OCI-LY1 (cell line): ENCODE measurements around the gene GRIN2A.

Source experiments
- H2AFZ ChIP-seq: fragments of 200-600 bp; sonication (generic), shearing (Covaris generic); 2 replicates; pipeline ENCODE4 v1.6.0; 2014; ENCODE audit warnings: antibody characterized with exemption, mild to moderate bottlenecking, low read length
- H3F3A ChIP-seq: fragments of 200-600 bp; sonication (generic), shearing (Covaris generic); 2 replicates; pipeline ENCODE4 v1.6.0; 2014; ENCODE audit warnings: mild to moderate bottlenecking, antibody characterized with exemption, low read length, moderate library complexity; ENCODE audit not compliant: insufficient read depth
- H3K27ac ChIP-seq: fragments of 200-600 bp; sonication (generic); 2 replicates; pipeline ENCODE4 v1.5.1; 2014; ENCODE audit warnings: low read length, mixed run types, mild to moderate bottlenecking, low read depth; ENCODE audit not compliant: poor library complexity, severe bottlenecking
- H3K27me3 ChIP-seq: fragments of 200-600 bp; sonication (generic); 2 replicates; pipeline ENCODE4 v1.6.0; 2014; ENCODE audit warnings: antibody characterized with exemption, mild to moderate bottlenecking, low read length, moderate library complexity; ENCODE audit not compliant: insufficient read depth
- H3K36me3 ChIP-seq: fragments of 200-600 bp; sonication (generic); 2 replicates; pipeline ENCODE4 v1.6.1; 2014; ENCODE audit warnings: mild to moderate bottlenecking, antibody characterized with exemption, low read length, moderate library complexity, mixed read lengths; ENCODE audit not compliant: insufficient read depth
- H3K4me1 ChIP-seq: fragments of 200-600 bp; sonication (generic); 2 replicates; pipeline ENCODE4 v1.5.1; 2014; ENCODE audit warnings: mild to moderate bottlenecking, low read length, moderate library complexity; ENCODE audit not compliant: insufficient read depth, severe bottlenecking
- H3K4me2 ChIP-seq: fragments of 200-600 bp; sonication (generic), shearing (Covaris generic); 2 replicates; pipeline ENCODE4 v1.6.1; 2014; ENCODE audit warnings: low read length
- H3K4me3 ChIP-seq: fragments of 200-600 bp; sonication (generic); 2 replicates; pipeline ENCODE4 v1.5.1; 2014; ENCODE audit warnings: low read length, low read depth, mild to moderate bottlenecking, mixed read lengths; ENCODE audit not compliant: poor library complexity, severe bottlenecking
- H3K79me2 ChIP-seq: fragments of 200-600 bp; shearing (Covaris generic); 2 replicates; pipeline ENCODE4 v1.6.1; 2016; ENCODE audit warnings: mixed run types, low read length, mixed read lengths; ENCODE audit not compliant: insufficient read depth
- H3K9ac ChIP-seq: fragments of 200-600 bp; sonication (generic), shearing (Covaris generic); 2 replicates; pipeline ENCODE4 v1.6.1; 2014; ENCODE audit warnings: mild to moderate bottlenecking, low read length, mixed read lengths
- H3K9me2 ChIP-seq: fragments of 200-600 bp; sonication (generic), shearing (Covaris generic); 2 replicates; pipeline ENCODE4 v1.6.1; 2014; ENCODE audit warnings: low read depth, mild to moderate bottlenecking, low read length, mixed read lengths
- H3K9me3 ChIP-seq: fragments of 200-600 bp; shearing (Covaris generic); 2 replicates; pipeline ENCODE4 v1.6.1; 2014; ENCODE audit warnings: low read length, mixed read lengths
- H4K20me1 ChIP-seq: fragments of 200-600 bp; sonication (generic), shearing (Covaris generic); 2 replicates; pipeline ENCODE4 v1.6.0; 2016; ENCODE audit warnings: mild to moderate bottlenecking, low read length; ENCODE audit not compliant: insufficient read depth
- EZH2 ChIP-seq: fragments of 200-600 bp; sonication (generic), shearing (Covaris generic); IDR thresholded peaks from 2 replicates; pipeline ENCODE4 v1.8.0; 2017; ENCODE audit warnings: borderline replicate concordance, mixed run types, mild to moderate bottlenecking, antibody characterized with exemption, low read length, moderate library complexity, mixed read lengths
- TF ChIP-seq, protein P1 (sequence below): fragments of 200-600 bp; sonication (generic), shearing (Covaris generic); IDR thresholded peaks from 2 replicates; pipeline ENCODE4 v1.5.1; 2017; ENCODE audit warnings: mild to moderate bottlenecking, antibody characterized with exemption, low read length, moderate library complexity, mixed read lengths

The GRIN2A gene

DNA sequence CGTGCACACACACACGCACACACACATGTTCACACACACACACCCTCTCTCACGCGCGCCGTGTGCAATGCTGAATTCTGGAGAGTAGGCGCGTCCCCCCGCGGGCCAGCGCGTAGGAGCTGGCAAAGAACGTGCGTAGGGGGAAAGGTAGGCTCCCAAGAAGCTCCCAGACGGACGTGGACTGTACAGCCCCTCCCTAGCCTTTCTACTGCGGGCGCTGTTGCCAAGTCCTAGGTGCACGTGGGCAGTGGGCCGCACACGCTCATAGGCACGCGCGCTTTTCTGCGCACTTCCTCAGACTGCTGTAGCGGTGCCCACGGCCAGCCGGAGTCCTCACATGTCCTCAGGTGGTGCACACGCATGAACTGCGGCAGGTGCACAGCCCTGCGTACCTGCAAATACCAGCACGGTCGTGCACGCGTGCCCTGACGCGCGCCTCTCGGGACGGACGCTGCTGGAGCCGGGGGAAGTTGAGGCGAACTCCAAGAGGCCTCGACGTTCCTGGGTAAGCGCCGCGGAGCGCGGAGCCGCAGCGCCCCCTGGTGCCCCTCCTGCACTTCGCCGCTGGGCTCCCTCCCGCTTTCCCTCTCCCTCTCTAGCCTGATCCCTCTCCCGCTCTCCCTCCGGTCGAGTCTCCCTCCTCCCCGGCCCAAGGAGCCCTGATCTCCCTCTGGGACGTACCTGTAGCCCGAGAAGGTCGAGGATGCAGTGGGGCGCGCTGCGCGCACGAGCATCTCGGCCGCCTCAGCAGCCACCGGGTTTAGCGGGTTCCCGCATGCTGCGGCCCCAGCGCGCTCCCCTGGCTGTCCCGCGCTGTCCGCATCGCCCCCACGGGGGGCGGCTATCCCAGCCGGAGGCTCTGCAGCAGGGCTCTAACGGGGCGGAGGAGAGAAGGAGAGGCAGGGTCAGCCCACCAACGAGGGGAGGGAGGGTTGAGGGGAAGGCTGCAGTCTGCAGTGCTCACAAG, 749 bp downstream of the GRIN2A start:
- H4K20me1 ChIP-seq, result no peaks in the 10 kb centered on the region
- H3K9ac ChIP-seq, result no peak overlapping the region
- no peaks in the 10 kb centered on the region for H3K4me1 ChIP-seq
- no peak for TF ChIP-seq EZH2
- TF ChIP-seq, protein P1, sequence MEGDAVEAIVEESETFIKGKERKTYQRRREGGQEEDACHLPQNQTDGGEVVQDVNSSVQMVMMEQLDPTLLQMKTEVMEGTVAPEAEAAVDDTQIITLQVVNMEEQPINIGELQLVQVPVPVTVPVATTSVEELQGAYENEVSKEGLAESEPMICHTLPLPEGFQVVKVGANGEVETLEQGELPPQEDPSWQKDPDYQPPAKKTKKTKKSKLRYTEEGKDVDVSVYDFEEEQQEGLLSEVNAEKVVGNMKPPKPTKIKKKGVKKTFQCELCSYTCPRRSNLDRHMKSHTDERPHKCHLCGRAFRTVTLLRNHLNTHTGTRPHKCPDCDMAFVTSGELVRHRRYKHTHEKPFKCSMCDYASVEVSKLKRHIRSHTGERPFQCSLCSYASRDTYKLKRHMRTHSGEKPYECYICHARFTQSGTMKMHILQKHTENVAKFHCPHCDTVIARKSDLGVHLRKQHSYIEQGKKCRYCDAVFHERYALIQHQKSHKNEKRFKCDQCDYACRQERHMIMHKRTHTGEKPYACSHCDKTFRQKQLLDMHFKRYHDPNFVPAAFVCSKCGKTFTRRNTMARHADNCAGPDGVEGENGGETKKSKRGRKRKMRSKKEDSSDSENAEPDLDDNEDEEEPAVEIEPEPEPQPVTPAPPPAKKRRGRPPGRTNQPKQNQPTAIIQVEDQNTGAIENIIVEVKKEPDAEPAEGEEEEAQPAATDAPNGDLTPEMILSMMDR, result peak; percentile 79
- no peaks in the 10 kb centered on the region for H3K9me2 ChIP-seq
- H3K79me2 ChIP-seq, result no peaks in the 10 kb centered on the region
- H3F3A ChIP-seq, result no peaks in the 10 kb centered on the region
- no peak overlapping the region for H3K27ac ChIP-seq
- no peak overlapping the region for H2AFZ ChIP-seq
- no peak overlapping the region for H3K4me3 ChIP-seq
- H3K27me3 ChIP-seq, result no peaks in the 10 kb centered on the region
- H3K4me2 ChIP-seq, result no peak overlapping the region
- H3K9me3 ChIP-seq, result no peaks in the 10 kb centered on the region
- no peaks in the 10 kb centered on the region for H3K36me3 ChIP-seq

DNA sequence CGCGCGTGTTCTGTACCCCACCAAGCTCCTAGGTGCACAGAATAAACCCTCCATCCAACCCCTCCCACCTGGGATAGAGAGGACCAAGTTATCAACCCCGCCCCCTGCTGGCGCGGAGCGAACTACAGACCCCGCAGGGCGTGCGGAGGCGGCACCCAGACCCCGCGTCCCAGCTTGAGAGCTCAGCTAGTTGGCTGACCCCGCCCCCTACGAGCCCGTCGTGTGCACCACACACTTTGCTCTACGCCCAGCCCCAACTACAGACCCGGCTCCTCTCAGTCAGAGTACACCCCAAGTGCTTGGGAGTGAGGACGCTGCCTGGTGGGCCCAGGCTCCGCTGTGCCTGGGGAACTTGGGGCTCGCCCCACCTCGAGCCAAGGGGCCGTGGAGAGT, 1.5 kb downstream of the GRIN2A start:
- Histone ChIP-seq H3K4me3 (no peak overlapping the region), H3K36me3 (no peaks in the 10 kb centered on the region), H3K4me2 (no peak overlapping the region), H3K9me2 (no peaks in the 10 kb centered on the region), H3K9me3 (no peaks in the 10 kb centered on the region), H4K20me1 (no peaks in the 10 kb centered on the region), H3K9ac (no peak overlapping the region), H3K4me1 (no peaks in the 10 kb centered on the region), H3K27me3 (no peaks in the 10 kb centered on the region), H2AFZ (no peak overlapping the region), H3K27ac (no peak overlapping the region), H3K79me2 (no peaks in the 10 kb centered on the region), H3F3A (no peaks in the 10 kb centered on the region)
- no peak for TF ChIP-seq EZH2
- TF ChIP-seq, protein P1, result peak; percentile 42; the same call in 1 of the 2 replicates

DNA sequence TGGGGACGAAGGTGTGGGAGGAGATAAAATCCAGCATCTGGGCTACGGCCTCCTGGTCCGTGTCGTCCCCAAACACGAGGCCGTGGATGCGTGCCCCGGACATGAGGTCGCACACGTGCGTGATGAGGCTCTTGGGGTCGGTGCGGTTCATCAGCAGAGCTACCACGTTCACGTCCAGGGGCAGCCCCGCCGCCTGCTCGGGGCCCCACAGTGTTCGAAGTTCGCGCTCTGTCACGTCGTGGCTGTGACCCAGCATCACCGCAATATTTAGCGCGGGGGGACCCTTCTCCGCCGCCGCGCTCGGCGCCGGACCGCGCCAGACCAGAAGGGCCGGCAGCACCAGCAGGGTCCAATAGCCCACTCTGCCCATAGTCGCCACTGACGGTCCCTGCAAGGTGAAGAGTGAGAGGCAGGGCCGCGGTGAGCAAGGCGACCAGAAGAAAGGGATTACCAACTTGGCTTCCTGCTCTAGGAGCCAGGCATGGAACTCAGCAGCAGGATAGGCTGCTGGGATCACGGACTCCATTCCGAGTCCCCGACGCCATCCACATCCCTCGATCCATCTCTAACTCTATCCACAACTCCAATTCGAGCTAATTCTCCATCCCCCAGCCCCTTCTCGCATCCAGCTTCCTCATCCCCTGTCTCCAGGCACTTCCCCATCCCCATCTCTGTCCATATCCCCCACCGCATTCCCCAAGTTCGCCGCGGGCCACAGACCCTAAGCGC, 2.0 kb downstream of the GRIN2A start:
- Histone ChIP-seq H3K36me3 (no peaks in the 10 kb centered on the region), H3K4me1 (no peaks in the 10 kb centered on the region), H2AFZ (no peak overlapping the region), H3K4me3 (no peak overlapping the region), H3K4me2 (no peak overlapping the region), H3K9ac (no peak overlapping the region), H3K27me3 (no peaks in the 10 kb centered on the region), H3K9me3 (no peaks in the 10 kb centered on the region), H3K79me2 (no peaks in the 10 kb centered on the region), H3K27ac (no peak overlapping the region), H4K20me1 (no peaks in the 10 kb centered on the region), H3F3A (no peaks in the 10 kb centered on the region), H3K9me2 (no peaks in the 10 kb centered on the region)
- TF ChIP-seq EZH2, result no peak
- TF ChIP-seq, protein P1, result no peak
